GM23338 (cell line): ENCODE measurements around the gene FAM98C. TPM values are rescaled to one million over a fixed set of nuclear protein-coding genes. Genes with fewer than 3 reads are reported as not detected.

Experiments
- ATAC-seq: fragments of 200-7000 bp; cut with Tn5 transposase; 3 replicates; pipeline ENCODE4 v1.9.1; 2020
- DNase-seq: peaks from one replicate; pipeline ENCODE4 v3.0.0-alpha.2; 2015; ENCODE audit warnings: low spot score
- H2AFZ ChIP-seq: fragments of 200-600 bp; sonication (generic); 2 replicates; pipeline ENCODE4 v1.8.0; 2016; ENCODE audit warnings: antibody characterized with exemption, mild to moderate bottlenecking, moderate library complexity
- H3F3A ChIP-seq: fragments of 200-600 bp; sonication (generic); replicated peaks from 2 replicates; pipeline ENCODE4 v1.8.0; 2017; ENCODE audit warnings: antibody characterized with exemption, mixed run types, low read depth
- H3K27ac ChIP-seq: fragments of 200-600 bp; sonication (generic); 2 replicates; pipeline ENCODE4 v1.6.1; 2016; ENCODE audit warnings: low read depth
- H3K27me3 ChIP-seq: fragments of 200-600 bp; sonication (generic); 2 replicates; pipeline ENCODE4 v1.8.0; 2016; ENCODE audit warnings: mild to moderate bottlenecking, mixed run types, moderate library complexity; ENCODE audit not compliant: insufficient read depth
- H3K36me3 ChIP-seq: fragments of 200-600 bp; sonication (generic); 2 replicates; pipeline ENCODE4 v1.8.0; 2016; ENCODE audit warnings: mild to moderate bottlenecking; ENCODE audit not compliant: insufficient read depth
- H3K4me1 ChIP-seq: fragments of 200-600 bp; sonication (generic); 2 replicates; pipeline ENCODE4 v1.8.0; 2016; ENCODE audit warnings: mild to moderate bottlenecking, moderate library complexity; ENCODE audit not compliant: insufficient read depth
- H3K4me2 ChIP-seq: fragments of 200-600 bp; sonication (generic); 2 replicates; pipeline ENCODE4 v1.7.1; 2017; ENCODE audit warnings: mixed run types
- H3K4me3 ChIP-seq: fragments of 200-600 bp; sonication (generic); 2 replicates; pipeline ENCODE4 v1.6.1; 2016; ENCODE audit warnings: mixed run types
- H3K79me2 ChIP-seq: fragments of 200-600 bp; sonication (generic); replicated peaks from 2 replicates; pipeline ENCODE4 v1.8.0; 2017; ENCODE audit warnings: mild to moderate bottlenecking; ENCODE audit not compliant: insufficient read depth
- H3K9me2 ChIP-seq: fragments of 200-600 bp; sonication (generic); 2 replicates; pipeline ENCODE4 v1.8.0; 2017; ENCODE audit not compliant: insufficient read depth
- H4K20me1 ChIP-seq: fragments of 200-600 bp; sonication (generic); replicated peaks from 2 replicates; pipeline ENCODE4 v1.8.0; 2017; ENCODE audit warnings: mild to moderate bottlenecking; ENCODE audit not compliant: insufficient read depth
- H3K27ac Mint-ChIP-seq: 2 replicates; pipeline ENCODE4 v1.8.0; 2020; ENCODE audit warnings: inconsistent platforms, mild to moderate bottlenecking, moderate library complexity, mixed read lengths
- H3K27me3 Mint-ChIP-seq: 3 replicates; pipeline ENCODE4 v1.8.0; 2022; ENCODE audit warnings: low read depth, mild to moderate bottlenecking, moderate library complexity, mixed read lengths, inconsistent platforms; ENCODE audit not compliant: insufficient read depth, poor library complexity
- H3K36me3 Mint-ChIP-seq: 3 replicates; pipeline ENCODE4 v1.8.0; 2021; ENCODE audit warnings: low read depth, mild to moderate bottlenecking, inconsistent platforms, moderate library complexity, mixed read lengths
- H3K4me1 Mint-ChIP-seq: 3 replicates; pipeline ENCODE4 v1.8.0; 2020; ENCODE audit warnings: mild to moderate bottlenecking, inconsistent platforms, mixed read lengths
- H3K4me3 Mint-ChIP-seq: 3 replicates; pipeline ENCODE4 v1.8.0; 2021; ENCODE audit warnings: moderate library complexity, mild to moderate bottlenecking, inconsistent platforms, mixed read lengths
- H3K9me3 Mint-ChIP-seq: 3 replicates; pipeline ENCODE4 v1.8.0; 2020; ENCODE audit warnings: moderate library complexity, mild to moderate bottlenecking, inconsistent platforms, mixed read lengths
- CREB1 ChIP-seq: fragments of 250-450 bp; sonication (Bioruptor Pico); IDR thresholded peaks from 2 replicates; pipeline ENCODE4 v1.5.0; 2020; ENCODE audit warnings: low read depth, mild to moderate bottlenecking, moderate library complexity
- CTCF ChIP-seq, 2 experiments: fragments of 200-600 bp in 1 of 2; sonication (generic) in 1 of 2; conservative IDR thresholded peaks; 2 replicates each; pipeline versions ENCODE4 v1.5.1 to v1.6.1; 2016 to 2017; ENCODE audit warnings: antibody characterized with exemption in 2 of 2, low read depth in 2 of 2, mild to moderate bottlenecking in 2 of 2, moderate library complexity in 1 of 2
- ETS1 ChIP-seq: IDR thresholded peaks from 2 replicates; pipeline ENCODE4 v1.6.1; 2016; ENCODE audit warnings: antibody characterized with exemption
- EZH2phosphoT487 ChIP-seq: fragments of 200-600 bp; sonication (generic); IDR thresholded peaks from one replicate; pipeline ENCODE4 v1.8.1; 2018; ENCODE audit warnings: antibody characterized with exemption; ENCODE audit not compliant: unreplicated experiment
- JUNB ChIP-seq: IDR thresholded peaks from one replicate; pipeline ENCODE4 v1.6.1; 2016; ENCODE audit warnings: antibody characterized with exemption; ENCODE audit not compliant: unreplicated experiment
- NANOG ChIP-seq: IDR thresholded peaks from 2 replicates; pipeline ENCODE4 v1.6.1; 2016; ENCODE audit warnings: antibody characterized with exemption, borderline replicate concordance
- POLR2AphosphoS5 ChIP-seq: IDR thresholded peaks from 2 replicates; pipeline ENCODE4 v1.6.1; 2016; ENCODE audit warnings: antibody characterized with exemption, low read depth
- REST ChIP-seq: IDR thresholded peaks from one replicate; pipeline ENCODE4 v1.6.1; 2018; ENCODE audit warnings: antibody characterized with exemption; ENCODE audit not compliant: unreplicated experiment
- STAT1 ChIP-seq: IDR thresholded peaks from one replicate; pipeline ENCODE4 v1.6.1; 2016; ENCODE audit warnings: antibody characterized with exemption; ENCODE audit not compliant: unreplicated experiment
- ZNF114 ChIP-seq: fragments of 250-450 bp; sonication (Bioruptor Pico); IDR thresholded peaks from 2 replicates; pipeline ENCODE4 v1.5.0; 2020; ENCODE audit warnings: mild to moderate bottlenecking, moderate library complexity
- ZNF331 ChIP-seq: fragments of 250-450 bp; sonication (Bioruptor Pico); IDR thresholded peaks from 2 replicates; pipeline ENCODE4 v1.5.0; 2020; ENCODE audit warnings: low read depth, mild to moderate bottlenecking, moderate library complexity
- polyA plus RNA-seq: library from polyadenylated mRNA; unstranded; fragments of >200 nt; fragmentation: Nextera tagmentation; extraction: Ambion mirVana; gene quantifications from 2 replicates; pipeline ENCODE4 v1.2.1, GENCODE V29; 2016
- total RNA-seq: library from RNA; depleted of rRNA; stranded (reverse); fragments of >200 nt; shearing (Covaris generic); gene quantifications from 2 replicates; pipeline ENCODE4 v1.2.3, GENCODE V29; 2014

The FAM98C gene
- total and polyA plus RNA-seq, 2 experiments from 2014 or later = 4.3 to 7.6 TPM

GRCh38 chr19:38389957-38390924 lies 12.7 kb upstream of the FAM98C start:
- peak overlapping the region; percentile 96 for H3K4me3 ChIP-seq
- peaks cover 14% of the 10 kb centered on the region for H3F3A ChIP-seq
- Mint-ChIP-seq H3K36me3 (peaks cover 36% of the 10 kb centered on the region), H3K27me3 (peaks cover 43% of the 10 kb centered on the region), H3K9me3 (no peaks in the 10 kb centered on the region), H3K4me1 (peaks cover 48% of the 10 kb centered on the region), H3K4me3 (peak overlapping the region; percentile 92), H3K27ac (peak overlapping the region; percentile 45; the same call in 1 of the 2 replicates)
- peaks cover 14% of the 10 kb centered on the region for H3K4me1 ChIP-seq
- ATAC-seq = no peak
- H3K27ac ChIP-seq = no peak overlapping the region
- peaks cover 3% of the 10 kb centered on the region; the same call in 1 of the 2 replicates for H4K20me1 ChIP-seq
- no peak for TF ChIP-seq CTCF (conservative IDR thresholded peaks at IDR 0.05; ENCODE audit: low read depth in 2 of 2)
- peaks cover 3% of the 10 kb centered on the region; the same call in 1 of the 2 replicates for H3K36me3 ChIP-seq
- no peak overlapping the region for H2AFZ ChIP-seq
- H3K27me3 ChIP-seq = peaks cover 25% of the 10 kb centered on the region
- H3K9me2 ChIP-seq = no peaks in the 10 kb centered on the region
- peaks cover 10% of the 10 kb centered on the region for H3K79me2 ChIP-seq
- DNase-seq = no peak
- peak overlapping the region; percentile 95 for H3K4me2 ChIP-seq

GRCh38 chr19:38391911-38392464 lies 10.9 kb upstream of the FAM98C start:
- H3K4me3 Mint-ChIP-seq = peak overlapping the region; percentile 23; the same call in 1 of the 3 replicates
- Histone ChIP-seq H3K4me1 (peaks cover 14% of the 10 kb centered on the region), H3K9me2 (peaks cover 6% of the 10 kb centered on the region; the same call in 1 of the 2 replicates), H3F3A (peaks cover 17% of the 10 kb centered on the region), H3K79me2 (peaks cover 10% of the 10 kb centered on the region), H3K27me3 (peaks cover 25% of the 10 kb centered on the region), H3K27ac (no peak overlapping the region), H2AFZ (no peak overlapping the region), H4K20me1 (peaks cover 3% of the 10 kb centered on the region; the same call in 1 of the 2 replicates), H3K4me2 (no peak overlapping the region), H3K36me3 (peaks cover 3% of the 10 kb centered on the region; the same call in 1 of the 2 replicates), H3K4me3 (no peak overlapping the region)
- H3K36me3 Mint-ChIP-seq = peaks cover 45% of the 10 kb centered on the region
- H3K4me1 Mint-ChIP-seq = peaks cover 47% of the 10 kb centered on the region
- H3K27me3 Mint-ChIP-seq = peaks cover 45% of the 10 kb centered on the region
- H3K9me3 Mint-ChIP-seq = peaks cover 4% of the 10 kb centered on the region; the same call in 1 of the 3 replicates
- no peak overlapping the region for H3K27ac Mint-ChIP-seq
- DNase-seq = no peak
- no peak for ATAC-seq
- TF ChIP-seq ZNF114 = no peak
- no peak for TF ChIP-seq ZNF331 (CRISPR knock-in tag)
- TF ChIP-seq ETS1 = no peak
- no peak for TF ChIP-seq POLR2AphosphoS5
- TF ChIP-seq CREB1 = no peak
- TF ChIP-seq REST = no peak
- TF ChIP-seq STAT1 = no peak
- TF ChIP-seq NANOG = no peak
- no peak for TF ChIP-seq EZH2phosphoT487
- TF ChIP-seq JUNB = no peak
- TF ChIP-seq CTCF (conservative IDR thresholded peaks at IDR 0.05; ENCODE audit: low read depth in 2 of 2) = no peak
